Measurements from ENCODE around the gene WDR33. TPM values are rescaled to one million over a fixed set of nuclear protein-coding genes. Genes with fewer than 3 reads are reported as not detected.

The WDR33 gene
- total RNA-seq, 3 donors from 2014 or later, result 49.4 to 83.3 (median 50.1) TPM

DNA sequence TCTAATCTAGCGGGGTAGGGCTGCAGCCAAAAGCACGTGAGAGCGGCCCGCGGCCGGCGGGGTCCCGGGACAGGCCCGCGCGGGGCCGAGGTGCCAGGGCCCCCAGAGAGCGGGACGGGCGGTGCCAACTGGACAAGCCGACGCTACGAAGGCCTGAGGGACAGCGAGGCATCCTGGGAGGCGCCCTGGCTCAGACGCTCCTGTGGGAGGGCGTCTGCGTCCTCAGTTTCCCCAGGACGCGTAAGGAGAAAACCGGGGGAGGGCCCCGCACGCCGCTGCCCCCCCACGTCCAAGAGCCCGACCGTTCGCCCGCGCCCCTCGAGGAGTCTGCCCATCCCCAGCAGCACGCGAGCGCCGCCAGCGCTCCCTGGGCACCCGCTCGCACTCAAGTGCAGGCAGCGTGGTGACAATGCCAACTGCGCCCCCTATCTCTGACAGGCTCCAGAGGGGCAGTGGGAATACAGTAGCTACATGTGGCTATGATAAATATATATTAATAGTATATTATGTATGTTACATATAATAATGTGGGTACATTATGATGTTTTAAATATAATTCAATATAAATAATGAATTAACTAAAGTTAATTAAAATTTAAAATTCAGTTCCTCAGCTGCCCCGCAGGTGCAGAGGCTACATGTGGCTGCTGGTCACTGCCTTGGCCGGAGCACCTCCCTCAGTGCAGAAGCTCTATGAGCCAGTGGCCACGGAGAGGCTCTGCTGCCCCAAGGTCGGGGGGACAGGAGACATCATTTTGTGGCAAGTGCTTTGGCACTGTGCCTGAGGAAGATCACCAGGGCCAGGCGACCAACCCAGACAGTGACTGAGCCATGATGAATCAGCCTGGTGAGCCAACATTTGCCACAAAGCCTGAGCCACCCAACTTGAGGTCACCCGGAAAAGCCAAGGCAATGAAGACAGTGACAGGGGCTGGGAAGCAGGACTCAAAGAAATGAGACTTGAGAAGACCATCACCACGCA, 115.2 kb downstream of the WDR33 start:
- H3K36me3 ChIP-seq, result no peaks in the 10 kb centered on the region
- H3K4me1 ChIP-seq, result no peaks in the 10 kb centered on the region
- intact Hi-C loops (cut with DNase I; ENCODE audit: low total_unique reads), result no loop called here
- H3K27ac ChIP-seq, result peak overlapping the region in 1 of 2 donors; percentile 13
- TF ChIP-seq, protein P1, sequence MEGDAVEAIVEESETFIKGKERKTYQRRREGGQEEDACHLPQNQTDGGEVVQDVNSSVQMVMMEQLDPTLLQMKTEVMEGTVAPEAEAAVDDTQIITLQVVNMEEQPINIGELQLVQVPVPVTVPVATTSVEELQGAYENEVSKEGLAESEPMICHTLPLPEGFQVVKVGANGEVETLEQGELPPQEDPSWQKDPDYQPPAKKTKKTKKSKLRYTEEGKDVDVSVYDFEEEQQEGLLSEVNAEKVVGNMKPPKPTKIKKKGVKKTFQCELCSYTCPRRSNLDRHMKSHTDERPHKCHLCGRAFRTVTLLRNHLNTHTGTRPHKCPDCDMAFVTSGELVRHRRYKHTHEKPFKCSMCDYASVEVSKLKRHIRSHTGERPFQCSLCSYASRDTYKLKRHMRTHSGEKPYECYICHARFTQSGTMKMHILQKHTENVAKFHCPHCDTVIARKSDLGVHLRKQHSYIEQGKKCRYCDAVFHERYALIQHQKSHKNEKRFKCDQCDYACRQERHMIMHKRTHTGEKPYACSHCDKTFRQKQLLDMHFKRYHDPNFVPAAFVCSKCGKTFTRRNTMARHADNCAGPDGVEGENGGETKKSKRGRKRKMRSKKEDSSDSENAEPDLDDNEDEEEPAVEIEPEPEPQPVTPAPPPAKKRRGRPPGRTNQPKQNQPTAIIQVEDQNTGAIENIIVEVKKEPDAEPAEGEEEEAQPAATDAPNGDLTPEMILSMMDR (IDR thresholded peaks at IDR 0.05), result peak in 1 of 3 donors; percentile 18
- TF ChIP-seq POLR2AphosphoS5 (IDR thresholded peaks at IDR 0.05) (no peak), POLR2A (IDR thresholded peaks at IDR 0.05) (no peak)
- DNase-seq (ENCODE audit: low spot score in 2 of 2), result no peak
- H3K27me3 ChIP-seq, result no peaks in the 10 kb centered on the region
- H3K4me3 ChIP-seq, result peak overlapping the region; percentile 25 to 62 (median 35)
- peaks cover 2 to 7% of the 10 kb centered on the region in 2 donors for H3K9me3 ChIP-seq

DNA sequence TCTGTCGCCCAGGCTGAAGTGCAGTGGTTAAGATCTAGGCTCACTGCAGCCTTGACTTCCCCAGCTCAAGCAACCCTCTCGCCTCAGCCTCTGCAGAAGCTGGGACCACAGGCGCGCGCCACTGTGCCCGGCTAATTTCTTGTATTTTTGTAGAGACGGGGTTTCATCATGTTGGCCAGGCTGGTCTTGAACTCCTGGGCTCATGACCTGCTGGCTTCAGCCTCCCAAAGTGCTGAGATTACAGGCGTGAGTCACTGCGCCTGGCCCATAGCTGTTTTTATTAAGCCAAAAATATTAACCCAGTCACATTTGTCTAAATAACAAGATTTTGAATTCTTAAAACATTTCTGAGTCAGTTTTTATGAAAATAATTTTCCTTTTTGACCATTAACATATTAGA, 116.0 kb downstream of the WDR33 start:
- intact Hi-C loops (cut with DNase I; ENCODE audit: low total_unique reads), result no loop called here

DNA sequence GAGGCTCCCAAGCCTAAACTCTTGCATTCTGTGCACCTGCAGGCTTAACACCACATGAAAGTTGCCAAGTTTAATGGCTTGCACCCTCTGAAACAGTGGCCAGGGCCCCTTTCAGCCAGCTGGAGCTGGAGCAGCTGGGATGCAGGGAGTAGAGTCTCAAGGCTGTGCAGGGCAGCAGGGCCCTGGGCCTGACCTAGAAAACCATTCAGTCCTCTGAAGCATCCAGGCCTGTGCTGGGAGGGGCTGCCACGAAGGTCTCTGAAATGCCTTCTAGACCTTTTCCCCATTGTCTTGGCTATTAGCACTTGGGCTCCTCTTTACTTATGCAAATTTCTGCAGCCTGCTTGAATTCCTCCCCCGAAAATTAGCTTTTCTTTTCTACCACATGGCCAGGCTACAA, 120.3 kb downstream of the WDR33 start:
- intact Hi-C loops (cut with DNase I; ENCODE audit: low total_unique reads), result no loop called here
- DNase-seq (ENCODE audit: low spot score in 2 of 2), result no peak
- Histone ChIP-seq H3K27me3 (no peaks in the 10 kb centered on the region), H3K36me3 (no peaks in the 10 kb centered on the region), H3K27ac (no peak overlapping the region), H3K4me3 (no peak overlapping the region), H3K9me3 (peaks cover 9% of the 10 kb centered on the region in 2 donors), H3K4me1 (no peaks in the 10 kb centered on the region)
- TF ChIP-seq POLR2A (IDR thresholded peaks at IDR 0.05) (no peak), POLR2AphosphoS5 (IDR thresholded peaks at IDR 0.05) (no peak)
- TF ChIP-seq, protein P1 (IDR thresholded peaks at IDR 0.05), result no peak

More for the DNA sequence above, 116.0 kb downstream of the WDR33 start:
- no peak overlapping the region for H3K27ac ChIP-seq
- no peaks in the 10 kb centered on the region for H3K4me1 ChIP-seq
- TF ChIP-seq POLR2A (IDR thresholded peaks at IDR 0.05) (no peak), POLR2AphosphoS5 (IDR thresholded peaks at IDR 0.05) (peak in 1 of 3 donors; percentile 12)
- peak overlapping the region in 2 of 3 donors; percentile 35 to 62 for H3K4me3 ChIP-seq
- H3K9me3 ChIP-seq, result peaks cover 9% of the 10 kb centered on the region in 2 donors
- no peaks in the 10 kb centered on the region for H3K27me3 ChIP-seq
- DNase-seq (ENCODE audit: low spot score in 2 of 2), result no peak
- no peaks in the 10 kb centered on the region for H3K36me3 ChIP-seq

DNA sequence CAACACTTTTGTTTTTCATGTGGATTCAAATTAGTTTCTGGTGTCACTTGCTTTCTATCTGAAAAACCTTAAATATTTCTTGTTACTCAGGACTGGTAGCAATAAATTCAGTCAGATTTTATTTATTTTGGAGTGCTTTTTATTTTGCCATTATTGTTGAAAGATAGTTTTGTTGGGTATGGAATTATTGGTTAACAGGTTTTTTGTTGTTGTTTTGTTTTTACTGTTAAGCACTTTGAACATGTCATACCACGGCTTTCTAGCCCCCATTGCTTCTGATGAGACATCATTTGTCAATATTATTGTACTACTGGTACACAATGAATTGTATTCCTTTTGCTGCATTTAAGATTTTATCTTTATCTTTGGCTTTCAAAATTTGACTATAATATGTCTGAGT, 122.6 kb downstream of the WDR33 start:
- no peak overlapping the region for H3K4me3 ChIP-seq
- no peaks in the 10 kb centered on the region for H3K27me3 ChIP-seq
- H3K36me3 ChIP-seq, result no peaks in the 10 kb centered on the region
- peaks cover 9% of the 10 kb centered on the region in 2 donors for H3K9me3 ChIP-seq
- intact Hi-C loops (cut with DNase I; ENCODE audit: low total_unique reads), result no loop called here
- no peaks in the 10 kb centered on the region for H3K4me1 ChIP-seq
- H3K27ac ChIP-seq, result no peak overlapping the region
- TF ChIP-seq POLR2A (IDR thresholded peaks at IDR 0.05), result no peak
- TF ChIP-seq, protein P1 (IDR thresholded peaks at IDR 0.05), result no peak
- TF ChIP-seq POLR2AphosphoS5 (IDR thresholded peaks at IDR 0.05), result no peak
- DNase-seq (ENCODE audit: low spot score in 2 of 2), result no peak

DNA sequence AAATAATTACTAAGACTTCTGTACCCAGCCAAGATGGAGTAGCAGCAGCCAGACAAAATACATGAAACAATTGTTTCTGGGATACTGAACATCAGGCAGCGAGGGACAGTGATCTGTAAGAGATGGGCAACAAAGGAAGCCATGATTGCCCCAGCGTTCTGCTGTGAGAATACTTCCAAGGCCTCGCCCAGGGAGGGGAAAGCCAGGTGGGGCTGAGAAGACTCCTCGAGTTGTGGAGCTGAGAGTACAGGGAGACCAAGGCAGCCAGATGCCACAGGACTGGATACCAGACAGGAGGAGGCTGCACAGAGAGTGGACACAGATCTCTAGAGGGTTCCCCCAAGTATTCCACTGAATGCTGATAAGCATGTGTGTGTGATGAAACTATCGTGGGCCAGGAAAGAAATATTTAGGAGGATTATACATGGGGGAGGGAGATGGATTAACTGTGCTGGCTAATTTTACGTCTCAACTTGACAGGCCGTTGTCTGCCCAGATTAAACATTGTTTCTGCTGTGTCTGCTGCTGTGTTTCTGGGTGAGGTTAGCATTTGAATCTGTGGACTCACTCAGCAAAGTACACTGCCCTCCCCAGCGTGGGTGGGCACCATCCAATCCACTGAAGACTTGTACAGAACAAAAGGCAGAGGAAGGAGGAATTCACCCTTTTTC, 125.4 kb downstream of the WDR33 start:
- Histone ChIP-seq H3K4me3 (no peak overlapping the region), H3K4me1 (no peaks in the 10 kb centered on the region), H3K27ac (no peak overlapping the region), H3K27me3 (no peaks in the 10 kb centered on the region), H3K36me3 (no peaks in the 10 kb centered on the region), H3K9me3 (peaks cover 0 to 5% of the 10 kb centered on the region in 2 donors)
- intact Hi-C loops (cut with DNase I; ENCODE audit: low total_unique reads), result no loop called here
- TF ChIP-seq, protein P1 (IDR thresholded peaks at IDR 0.05), result no peak
- TF ChIP-seq POLR2A (IDR thresholded peaks at IDR 0.05) (no peak), POLR2AphosphoS5 (IDR thresholded peaks at IDR 0.05) (no peak)
- DNase-seq (ENCODE audit: low spot score in 2 of 2), result peak in 1 of 2 donors; percentile 24

All from breast epithelium (tissue), 4 donors.